ENCODE measurements around the gene CCDC142. TPM values are rescaled to one million over a fixed set of nuclear protein-coding genes. Genes with fewer than 3 reads are reported as not detected.

Gene CCDC142
- total and polyA plus RNA-seq, 9 of the 15 experiments (the other 6 are each of a cell fraction or from before 2014, with no cell fraction given): 0.55 to 11.7 (median 7.2) TPM

DNA sequence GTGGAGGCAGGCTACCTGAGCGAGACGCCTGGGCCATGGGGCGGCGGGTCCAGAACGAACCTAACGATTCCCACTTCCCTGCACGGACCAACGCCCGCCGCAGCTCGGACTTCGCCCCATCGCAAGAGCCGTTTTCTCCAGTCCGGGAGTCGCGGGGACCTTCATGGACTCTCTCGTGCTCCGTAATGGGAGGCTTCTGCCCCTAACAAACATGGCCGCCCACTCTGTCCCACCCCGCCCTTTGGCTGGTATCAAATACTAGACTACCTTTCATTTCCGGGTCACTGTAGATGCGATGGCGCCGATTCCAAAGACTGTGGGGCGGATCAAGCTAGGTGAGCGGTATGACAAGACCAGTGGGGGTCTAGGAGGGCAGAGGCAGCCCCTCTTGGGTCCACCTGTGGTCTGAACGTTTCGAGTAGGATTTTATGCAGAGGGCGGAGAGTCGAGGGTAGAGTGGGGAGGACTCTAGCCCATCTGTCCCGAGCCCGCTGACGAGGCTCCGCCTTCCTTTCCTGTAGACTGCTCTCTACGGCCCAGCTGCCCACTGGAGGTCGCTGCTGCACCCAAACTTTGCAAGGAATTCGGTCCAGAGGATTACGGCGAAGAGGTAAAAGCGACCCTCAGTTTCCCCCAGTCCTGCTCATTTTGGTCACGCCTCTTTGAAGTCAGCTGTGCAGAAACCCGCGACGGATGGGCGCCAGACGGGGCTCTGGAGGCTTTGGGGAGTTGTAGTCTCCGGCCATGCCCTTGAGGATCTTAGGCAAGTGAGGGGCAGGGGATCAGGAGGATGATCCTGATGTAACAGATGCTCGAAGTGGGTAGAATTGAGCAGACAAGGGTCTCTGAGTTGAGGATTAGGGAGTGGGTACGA is at the start of gene CCDC142, which contains the start of gene TTC31 (continued):
- TF ChIP-seq, protein P1, sequence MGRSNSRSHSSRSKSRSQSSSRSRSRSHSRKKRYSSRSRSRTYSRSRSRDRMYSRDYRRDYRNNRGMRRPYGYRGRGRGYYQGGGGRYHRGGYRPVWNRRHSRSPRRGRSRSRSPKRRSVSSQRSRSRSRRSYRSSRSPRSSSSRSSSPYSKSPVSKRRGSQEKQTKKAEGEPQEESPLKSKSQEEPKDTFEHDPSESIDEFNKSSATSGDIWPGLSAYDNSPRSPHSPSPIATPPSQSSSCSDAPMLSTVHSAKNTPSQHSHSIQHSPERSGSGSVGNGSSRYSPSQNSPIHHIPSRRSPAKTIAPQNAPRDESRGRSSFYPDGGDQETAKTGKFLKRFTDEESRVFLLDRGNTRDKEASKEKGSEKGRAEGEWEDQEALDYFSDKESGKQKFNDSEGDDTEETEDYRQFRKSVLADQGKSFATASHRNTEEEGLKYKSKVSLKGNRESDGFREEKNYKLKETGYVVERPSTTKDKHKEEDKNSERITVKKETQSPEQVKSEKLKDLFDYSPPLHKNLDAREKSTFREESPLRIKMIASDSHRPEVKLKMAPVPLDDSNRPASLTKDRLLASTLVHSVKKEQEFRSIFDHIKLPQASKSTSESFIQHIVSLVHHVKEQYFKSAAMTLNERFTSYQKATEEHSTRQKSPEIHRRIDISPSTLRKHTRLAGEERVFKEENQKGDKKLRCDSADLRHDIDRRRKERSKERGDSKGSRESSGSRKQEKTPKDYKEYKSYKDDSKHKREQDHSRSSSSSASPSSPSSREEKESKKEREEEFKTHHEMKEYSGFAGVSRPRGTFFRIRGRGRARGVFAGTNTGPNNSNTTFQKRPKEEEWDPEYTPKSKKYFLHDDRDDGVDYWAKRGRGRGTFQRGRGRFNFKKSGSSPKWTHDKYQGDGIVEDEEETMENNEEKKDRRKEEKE (IDR thresholded peaks at IDR 0.05; ENCODE audit: borderline replicate concordance in 1 of 2, control insufficient read depth in 1 of 2, low read depth in 2 of 2, low read length in 1 of 2): no peak
- TF ChIP-seq, protein P2, sequence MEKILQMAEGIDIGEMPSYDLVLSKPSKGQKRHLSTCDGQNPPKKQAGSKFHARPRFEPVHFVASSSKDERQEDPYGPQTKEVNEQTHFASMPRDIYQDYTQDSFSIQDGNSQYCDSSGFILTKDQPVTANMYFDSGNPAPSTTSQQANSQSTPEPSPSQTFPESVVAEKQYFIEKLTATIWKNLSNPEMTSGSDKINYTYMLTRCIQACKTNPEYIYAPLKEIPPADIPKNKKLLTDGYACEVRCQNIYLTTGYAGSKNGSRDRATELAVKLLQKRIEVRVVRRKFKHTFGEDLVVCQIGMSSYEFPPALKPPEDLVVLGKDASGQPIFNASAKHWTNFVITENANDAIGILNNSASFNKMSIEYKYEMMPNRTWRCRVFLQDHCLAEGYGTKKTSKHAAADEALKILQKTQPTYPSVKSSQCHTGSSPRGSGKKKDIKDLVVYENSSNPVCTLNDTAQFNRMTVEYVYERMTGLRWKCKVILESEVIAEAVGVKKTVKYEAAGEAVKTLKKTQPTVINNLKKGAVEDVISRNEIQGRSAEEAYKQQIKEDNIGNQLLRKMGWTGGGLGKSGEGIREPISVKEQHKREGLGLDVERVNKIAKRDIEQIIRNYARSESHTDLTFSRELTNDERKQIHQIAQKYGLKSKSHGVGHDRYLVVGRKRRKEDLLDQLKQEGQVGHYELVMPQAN (IDR thresholded peaks at IDR 0.05; ENCODE audit: borderline replicate concordance): peak; percentile 66
- TF ChIP-seq EGR1 (conservative IDR thresholded peaks at IDR 0.05) (no peak), CBX5 (IDR thresholded peaks at IDR 0.05; ENCODE audit: borderline replicate concordance, low read depth) (no peak), EP300 (IDR thresholded peaks at IDR 0.05; ENCODE audit: low read length) (0 out of 2 replicates have a peak, but pooled peaks have one; percentile 1), TAF7 (tag; IDR thresholded peaks at IDR 0.05) (peak; percentile 82), CBX1 (IDR thresholded peaks at IDR 0.05; ENCODE audit: low read depth) (no peak), SAFB2 (IDR thresholded peaks at IDR 0.05; ENCODE audit: borderline replicate concordance, low read depth, low read length, severe bottlenecking) (no peak), ZBTB1 (CRISPR knock-in tag; IDR thresholded peaks at IDR 0.05; ENCODE audit: borderline replicate concordance, low read depth) (no peak; the same call in 1 of the 2 replicates), SIN3A (IDR thresholded peaks at IDR 0.05; ENCODE audit: borderline replicate concordance in 2 of 2, control insufficient read depth in 1 of 2, low read depth in 2 of 2, low read length in 2 of 2) (peak; percentile 64 to 74; a peak in 2 of 4 replicates), ZNF408 (CRISPR knock-in tag; IDR thresholded peaks at IDR 0.05; ENCODE audit: low read depth) (no peak), GTF2E2 (tag; IDR thresholded peaks at IDR 0.05) (0 out of 2 replicates have a peak, but pooled peaks have one; percentile 57), ZBTB7A (IDR thresholded peaks at IDR 0.05; ENCODE audit: borderline replicate concordance, control insufficient read depth, low read depth, low read length) (0 out of 2 replicates have a peak, but pooled peaks have one; percentile 15), ZNF785 (CRISPR knock-in tag; IDR thresholded peaks at IDR 0.05) (no peak), FOXK1 (CRISPR knock-in tag; IDR thresholded peaks at IDR 0.05; ENCODE audit: borderline replicate concordance) (0 out of 2 replicates have a peak, but pooled peaks have one; percentile 34), POLR2B (IDR thresholded peaks at IDR 0.05; ENCODE audit: low read depth, partially characterized antibody) (peak; percentile 72), MEF2D (tag; conservative IDR thresholded peaks at IDR 0.05; ENCODE audit: low read depth) (no peak), DIDO1 (tag; IDR thresholded peaks at IDR 0.05; ENCODE audit: low read depth) (peak; percentile 82), ZSCAN29 (IDR thresholded peaks at IDR 0.05) (no peak)
- TF ChIP-seq, protein P3, sequence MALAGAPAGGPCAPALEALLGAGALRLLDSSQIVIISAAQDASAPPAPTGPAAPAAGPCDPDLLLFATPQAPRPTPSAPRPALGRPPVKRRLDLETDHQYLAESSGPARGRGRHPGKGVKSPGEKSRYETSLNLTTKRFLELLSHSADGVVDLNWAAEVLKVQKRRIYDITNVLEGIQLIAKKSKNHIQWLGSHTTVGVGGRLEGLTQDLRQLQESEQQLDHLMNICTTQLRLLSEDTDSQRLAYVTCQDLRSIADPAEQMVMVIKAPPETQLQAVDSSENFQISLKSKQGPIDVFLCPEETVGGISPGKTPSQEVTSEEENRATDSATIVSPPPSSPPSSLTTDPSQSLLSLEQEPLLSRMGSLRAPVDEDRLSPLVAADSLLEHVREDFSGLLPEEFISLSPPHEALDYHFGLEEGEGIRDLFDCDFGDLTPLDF (CRISPR knock-in tag; IDR thresholded peaks at IDR 0.05): no peak; the same call in 1 of the 2 replicates

All from K562 (cell line).